Glomerular endothelial cell (primary cell): ENCODE measurements around the gene CHCHD3. TPM values are rescaled to one million over a fixed set of nuclear protein-coding genes. Genes with fewer than 3 reads are reported as not detected.

Source experiments
- DNase-seq: peaks from one replicate; pipeline ENCODE4 v3.0.0-alpha.2; 2011; ENCODE audit warnings: low read depth, low spot score; ENCODE audit errors: extremely low read depth
- total RNA-seq: library from RNA; depleted of rRNA; stranded (reverse); fragments of >200 nt; gene quantifications from 2 replicates; pipeline ENCODE4 v1.2.3, GENCODE V29; 2015

Gene CHCHD3
- total RNA-seq, 1 donor from 2014 or later = 42.5 TPM

GRCh38 chr7:133081119-133081598 lies 731 bp downstream of the CHCHD3 start:
- no peak for DNase-seq

- no peak for DNase-seq
These were observed 2.6 kb downstream of the CHCHD3 start for GRCh38 chr7:133079296-133079695.

- DNase-seq = no peak
These were observed 4.5 kb downstream of the CHCHD3 start for GRCh38 chr7:133077394-133077793.

- DNase-seq = no peak
These were observed 5.7 kb downstream of the CHCHD3 start for GRCh38 chr7:133076142-133076541.

- DNase-seq = no peak
These were observed 10.4 kb downstream of the CHCHD3 start for GRCh38 chr7:133071506-133071905.

GRCh38 chr7:133070562-133070961 lies 11.3 kb downstream of the CHCHD3 start:
- DNase-seq = no peak

GRCh38 chr7:133065301-133065700 lies 16.6 kb downstream of the CHCHD3 start:
- DNase-seq = no peak

- no peak for DNase-seq
These were observed 17.6 kb downstream of the CHCHD3 start for GRCh38 chr7:133064082-133064820.

GRCh38 chr7:133061792-133062191 lies 20.1 kb downstream of the CHCHD3 start:
- DNase-seq = no peak

GRCh38 chr7:133061357-133061756 lies 20.5 kb downstream of the CHCHD3 start:
- no peak for DNase-seq

- no peak for DNase-seq
These were observed 21.9 kb downstream of the CHCHD3 start for GRCh38 chr7:133060004-133060403.

GRCh38 chr7:133059263-133059662 lies 22.6 kb downstream of the CHCHD3 start:
- DNase-seq = no peak

- DNase-seq = no peak
These were observed 25.3 kb downstream of the CHCHD3 start for GRCh38 chr7:133056370-133057238.

- no peak for DNase-seq
These were observed 27.6 kb downstream of the CHCHD3 start for GRCh38 chr7:133054162-133054840.

GRCh38 chr7:133053321-133053891 lies 28.5 kb downstream of the CHCHD3 start:
- DNase-seq = no peak

GRCh38 chr7:133052826-133053225 lies 29.1 kb downstream of the CHCHD3 start:
- DNase-seq = no peak

GRCh38 chr7:133052401-133052756 lies 29.5 kb downstream of the CHCHD3 start:
- no peak for DNase-seq

- no peak for DNase-seq
These were observed 30.0 kb downstream of the CHCHD3 start for GRCh38 chr7:133051719-133052400.

GRCh38 chr7:133051066-133051465 lies 30.8 kb downstream of the CHCHD3 start:
- DNase-seq = no peak

GRCh38 chr7:133050200-133050995 lies 31.5 kb downstream of the CHCHD3 start:
- no peak for DNase-seq
